ENCODE measurements around the gene CFAP74. TPM values are rescaled to one million over a fixed set of nuclear protein-coding genes. Genes with fewer than 3 reads are reported as not detected.
A peak's percentile ranks its signal among the peaks of the same experiment; 100 is the strongest.

The CFAP74 gene
- total and polyA plus RNA-seq, 2 of the 13 experiments (the other 11 are each of a cell fraction or from before 2014, with no cell fraction given): 0.27 to 0.62 TPM

GRCh38 chr1:1891349-1892078 lies 112.1 kb downstream of the CFAP74 start (continued):
- TF ChIP-seq, protein P1, sequence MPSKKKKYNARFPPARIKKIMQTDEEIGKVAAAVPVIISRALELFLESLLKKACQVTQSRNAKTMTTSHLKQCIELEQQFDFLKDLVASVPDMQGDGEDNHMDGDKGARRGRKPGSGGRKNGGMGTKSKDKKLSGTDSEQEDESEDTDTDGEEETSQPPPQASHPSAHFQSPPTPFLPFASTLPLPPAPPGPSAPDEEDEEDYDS (CRISPR knock-in tag; IDR thresholded peaks at IDR 0.05): no peak
- peak; percentile 86 for TF ChIP-seq HDAC1 (CRISPR knock-in tag; IDR thresholded peaks at IDR 0.05)
- TF ChIP-seq, protein P2, sequence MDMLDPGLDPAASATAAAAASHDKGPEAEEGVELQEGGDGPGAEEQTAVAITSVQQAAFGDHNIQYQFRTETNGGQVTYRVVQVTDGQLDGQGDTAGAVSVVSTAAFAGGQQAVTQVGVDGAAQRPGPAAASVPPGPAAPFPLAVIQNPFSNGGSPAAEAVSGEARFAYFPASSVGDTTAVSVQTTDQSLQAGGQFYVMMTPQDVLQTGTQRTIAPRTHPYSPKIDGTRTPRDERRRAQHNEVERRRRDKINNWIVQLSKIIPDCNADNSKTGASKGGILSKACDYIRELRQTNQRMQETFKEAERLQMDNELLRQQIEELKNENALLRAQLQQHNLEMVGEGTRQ (IDR thresholded peaks at IDR 0.05; ENCODE audit: low read depth, low read length): no peak
- TF ChIP-seq, protein P2 (CRISPR knock-in tag; IDR thresholded peaks at IDR 0.05; ENCODE audit: borderline replicate concordance): no peak
- no peak for TF ChIP-seq FOXM1 (CRISPR knock-in tag; IDR thresholded peaks at IDR 0.05)
- TF ChIP-seq ZNF441 (CRISPR knock-in tag; IDR thresholded peaks at IDR 0.05; ENCODE audit: borderline replicate concordance): peak; percentile 19; the same call in 1 of the 2 replicates
- TF ChIP-seq GLI4 (CRISPR knock-in tag; IDR thresholded peaks at IDR 0.05; ENCODE audit: borderline replicate concordance): no peak
- TF ChIP-seq NFKBIZ (CRISPR knock-in tag; IDR thresholded peaks at IDR 0.05): 0 out of 2 replicates have a peak, but pooled peaks have one; percentile 36
- TF ChIP-seq, protein P3, sequence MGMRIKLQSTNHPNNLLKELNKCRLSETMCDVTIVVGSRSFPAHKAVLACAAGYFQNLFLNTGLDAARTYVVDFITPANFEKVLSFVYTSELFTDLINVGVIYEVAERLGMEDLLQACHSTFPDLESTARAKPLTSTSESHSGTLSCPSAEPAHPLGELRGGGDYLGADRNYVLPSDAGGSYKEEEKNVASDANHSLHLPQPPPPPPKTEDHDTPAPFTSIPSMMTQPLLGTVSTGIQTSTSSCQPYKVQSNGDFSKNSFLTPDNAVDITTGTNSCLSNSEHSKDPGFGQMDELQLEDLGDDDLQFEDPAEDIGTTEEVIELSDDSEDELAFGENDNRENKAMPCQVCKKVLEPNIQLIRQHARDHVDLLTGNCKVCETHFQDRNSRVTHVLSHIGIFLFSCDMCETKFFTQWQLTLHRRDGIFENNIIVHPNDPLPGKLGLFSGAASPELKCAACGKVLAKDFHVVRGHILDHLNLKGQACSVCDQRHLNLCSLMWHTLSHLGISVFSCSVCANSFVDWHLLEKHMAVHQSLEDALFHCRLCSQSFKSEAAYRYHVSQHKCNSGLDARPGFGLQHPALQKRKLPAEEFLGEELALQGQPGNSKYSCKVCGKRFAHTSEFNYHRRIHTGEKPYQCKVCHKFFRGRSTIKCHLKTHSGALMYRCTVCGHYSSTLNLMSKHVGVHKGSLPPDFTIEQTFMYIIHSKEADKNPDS (CRISPR knock-in tag; IDR thresholded peaks at IDR 0.05): no peak
- TF ChIP-seq POLR2AphosphoS5 (IDR thresholded peaks at IDR 0.05; ENCODE audit: low read depth, low read length): peak; percentile 54
- TF ChIP-seq ZNF234 (CRISPR knock-in tag; conservative IDR thresholded peaks at IDR 0.05): no peak
- no peak for TF ChIP-seq HNF1A (IDR thresholded peaks at IDR 0.05; ENCODE audit: low read depth)
- peak; percentile 29; the same call in 1 of the 2 replicates for TF ChIP-seq HNF1A (CRISPR knock-in tag; IDR thresholded peaks at IDR 0.05; ENCODE audit: borderline replicate concordance)
- peak; percentile 31 for TF ChIP-seq SPEN (CRISPR knock-in tag; IDR thresholded peaks at IDR 0.05; ENCODE audit: low read depth)
- TF ChIP-seq PHF8 (CRISPR knock-in tag; IDR thresholded peaks at IDR 0.05): peak; percentile 87
- TF ChIP-seq, protein P4, sequence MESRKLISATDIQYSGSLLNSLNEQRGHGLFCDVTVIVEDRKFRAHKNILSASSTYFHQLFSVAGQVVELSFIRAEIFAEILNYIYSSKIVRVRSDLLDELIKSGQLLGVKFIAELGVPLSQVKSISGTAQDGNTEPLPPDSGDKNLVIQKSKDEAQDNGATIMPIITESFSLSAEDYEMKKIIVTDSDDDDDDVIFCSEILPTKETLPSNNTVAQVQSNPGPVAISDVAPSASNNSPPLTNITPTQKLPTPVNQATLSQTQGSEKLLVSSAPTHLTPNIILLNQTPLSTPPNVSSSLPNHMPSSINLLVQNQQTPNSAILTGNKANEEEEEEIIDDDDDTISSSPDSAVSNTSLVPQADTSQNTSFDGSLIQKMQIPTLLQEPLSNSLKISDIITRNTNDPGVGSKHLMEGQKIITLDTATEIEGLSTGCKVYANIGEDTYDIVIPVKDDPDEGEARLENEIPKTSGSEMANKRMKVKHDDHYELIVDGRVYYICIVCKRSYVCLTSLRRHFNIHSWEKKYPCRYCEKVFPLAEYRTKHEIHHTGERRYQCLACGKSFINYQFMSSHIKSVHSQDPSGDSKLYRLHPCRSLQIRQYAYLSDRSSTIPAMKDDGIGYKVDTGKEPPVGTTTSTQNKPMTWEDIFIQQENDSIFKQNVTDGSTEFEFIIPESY (CRISPR knock-in tag; IDR thresholded peaks at IDR 0.05): no peak
- TF ChIP-seq ZNF235 (CRISPR knock-in tag; IDR thresholded peaks at IDR 0.05; ENCODE audit: borderline replicate concordance): 0 out of 2 replicates have a peak, but pooled peaks have one; percentile 56

Data from HepG2 (cell line).